Astrocyte (in vitro differentiated cells and primary cell): ENCODE data around the gene RBPMS2. TPM values are rescaled to one million over a fixed set of nuclear protein-coding genes. Genes with fewer than 3 reads are reported as not detected.
"Not testable (repeated sequence)": the region's sequence is repeated elsewhere in the genome, so short reads cannot be mapped to it uniquely, and the experiment has no call there.

Experiments used
- DNase-seq: peaks from one replicate; pipeline ENCODE4 v3.0.0-alpha.2; 2010; ENCODE audit warnings: low read depth
- FAIRE-seq: peaks from 2 replicates; lab custom pipeline; 2011; peaks lifted over from hg19 to GRCh38; lab: Jason Lieb, UNC
- H2AFZ ChIP-seq: 2 replicates; pipeline ENCODE4 v1.6.0; 2012; ENCODE audit warnings: low read depth, low read length, inconsistent platforms
- H3K27ac ChIP-seq: 2 replicates; pipeline ENCODE4 v1.5.1; 2011; ENCODE audit warnings: low read depth, low read length, inconsistent platforms
- H3K27me3 ChIP-seq: 2 replicates; pipeline ENCODE4 v1.6.0; 2011; ENCODE audit warnings: low read length, inconsistent platforms; ENCODE audit not compliant: insufficient read depth
- H3K36me3 ChIP-seq: 2 replicates; pipeline ENCODE4 v1.5.1; 2011; ENCODE audit warnings: low read length, inconsistent platforms; ENCODE audit not compliant: insufficient read depth
- H3K4me1 ChIP-seq: 2 replicates; pipeline ENCODE4 v1.5.1; 2011; ENCODE audit warnings: low read length, inconsistent platforms; ENCODE audit not compliant: insufficient read depth
- H3K4me2 ChIP-seq: 2 replicates; pipeline ENCODE4 v1.6.0; 2012; ENCODE audit warnings: low read length, inconsistent platforms
- H3K4me3 ChIP-seq: 2 replicates; pipeline ENCODE4 v1.5.1; 2011; ENCODE audit warnings: low read depth, mild to moderate bottlenecking, low read length, inconsistent platforms; ENCODE audit not compliant: insufficient read depth
- H3K79me2 ChIP-seq: 2 replicates; pipeline ENCODE4 v1.6.0; 2012; ENCODE audit warnings: mild to moderate bottlenecking, low read length, inconsistent platforms; ENCODE audit not compliant: insufficient read depth
- H3K9ac ChIP-seq: 2 replicates; pipeline ENCODE4 v1.6.0; 2012; ENCODE audit warnings: mild to moderate bottlenecking, low read length, inconsistent platforms
- H3K9me3 ChIP-seq: 2 replicates; pipeline ENCODE4 v1.5.1; 2012; ENCODE audit warnings: low read depth, mild to moderate bottlenecking, low read length, inconsistent platforms; ENCODE audit not compliant: insufficient read depth
- H4K20me1 ChIP-seq: 2 replicates; pipeline ENCODE4 v1.6.0; 2012; ENCODE audit warnings: low read length, inconsistent platforms; ENCODE audit not compliant: insufficient read depth
- H3K27ac Mint-ChIP-seq: one replicate; pipeline ENCODE4 v1.8.0; 2021; ENCODE audit warnings: mild to moderate bottlenecking, mixed read lengths; ENCODE audit not compliant: unreplicated experiment
- H3K27me3 Mint-ChIP-seq: one replicate; pipeline ENCODE4 v1.8.0; 2021; ENCODE audit warnings: low read depth, mixed read lengths; ENCODE audit not compliant: unreplicated experiment
- H3K36me3 Mint-ChIP-seq: one replicate; pipeline ENCODE4 v1.8.0; 2021; ENCODE audit warnings: low read depth, mixed read lengths; ENCODE audit not compliant: unreplicated experiment
- H3K4me1 Mint-ChIP-seq: one replicate; pipeline ENCODE4 v1.8.0; 2021; ENCODE audit warnings: low read depth, mixed read lengths; ENCODE audit not compliant: unreplicated experiment
- H3K4me3 Mint-ChIP-seq: one replicate; pipeline ENCODE4 v1.8.0; 2021; ENCODE audit warnings: mild to moderate bottlenecking, moderate library complexity, mixed read lengths; ENCODE audit not compliant: unreplicated experiment
- H3K9me3 Mint-ChIP-seq: one replicate; pipeline ENCODE4 v1.8.0; 2021; ENCODE audit warnings: mild to moderate bottlenecking, mixed read lengths; ENCODE audit not compliant: unreplicated experiment
- EZH2 ChIP-seq: IDR thresholded peaks from 2 replicates; pipeline ENCODE4 v1.6.1; 2012; ENCODE audit warnings: mild to moderate bottlenecking, low read length, inconsistent platforms; ENCODE audit not compliant: insufficient read depth
- total RNA-seq: library from RNA; stranded (reverse); gene quantifications from 2 replicates; pipeline ENCODE4 v1.2.1, GENCODE V29; 2021
- TF ChIP-seq, protein P1 (sequence below): IDR thresholded peaks from 2 replicates; pipeline ENCODE4 v1.5.1; 2011; ENCODE audit warnings: low read depth, mild to moderate bottlenecking, inconsistent platforms, low read length, moderate library complexity; ENCODE audit not compliant: insufficient read depth

Gene RBPMS2
- total RNA-seq, 1 donor from 2014 or later: 10.6 TPM

DNA sequence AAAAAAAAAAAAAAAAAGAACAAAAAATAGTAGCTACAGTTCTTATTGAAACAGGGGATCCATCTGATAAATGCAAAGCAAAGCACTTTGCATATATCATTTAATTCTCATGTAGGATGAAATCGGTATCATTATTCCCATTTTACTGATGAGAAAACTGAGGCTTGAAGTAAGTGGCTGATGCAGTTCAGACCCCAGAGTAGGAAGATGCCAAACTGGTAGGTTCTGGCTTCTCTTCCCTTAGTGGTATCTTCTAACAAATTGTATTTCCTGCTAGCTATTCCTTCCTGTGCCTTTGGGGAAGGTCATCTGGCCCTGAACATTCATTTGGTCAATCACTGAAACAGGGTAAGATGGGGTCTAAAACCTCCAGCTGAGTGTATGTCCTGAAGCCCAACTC, 28.1 kb upstream of the RBPMS2 start:
- Histone ChIP-seq H3K79me2 (no peaks in the 10 kb centered on the region), H3K36me3 (no peaks in the 10 kb centered on the region), H3K27ac (no peak overlapping the region), H2AFZ (no peak overlapping the region), H4K20me1 (no peaks in the 10 kb centered on the region), H3K27me3 (no peaks in the 10 kb centered on the region), H3K4me3 (no peak overlapping the region), H3K4me2 (no peak overlapping the region), H3K4me1 (no peaks in the 10 kb centered on the region), H3K9ac (no peak overlapping the region), H3K9me3 (no peaks in the 10 kb centered on the region)
- Mint-ChIP-seq H3K36me3 (no peaks in the 10 kb centered on the region), H3K4me1 (no peaks in the 10 kb centered on the region), H3K4me3 (no peak overlapping the region), H3K9me3 (no peaks in the 10 kb centered on the region), H3K27ac (no peak overlapping the region), H3K27me3 (peaks cover 21% of the 10 kb centered on the region)
- DNase-seq (no peak), FAIRE-seq (no peak)
- TF ChIP-seq, protein P1, sequence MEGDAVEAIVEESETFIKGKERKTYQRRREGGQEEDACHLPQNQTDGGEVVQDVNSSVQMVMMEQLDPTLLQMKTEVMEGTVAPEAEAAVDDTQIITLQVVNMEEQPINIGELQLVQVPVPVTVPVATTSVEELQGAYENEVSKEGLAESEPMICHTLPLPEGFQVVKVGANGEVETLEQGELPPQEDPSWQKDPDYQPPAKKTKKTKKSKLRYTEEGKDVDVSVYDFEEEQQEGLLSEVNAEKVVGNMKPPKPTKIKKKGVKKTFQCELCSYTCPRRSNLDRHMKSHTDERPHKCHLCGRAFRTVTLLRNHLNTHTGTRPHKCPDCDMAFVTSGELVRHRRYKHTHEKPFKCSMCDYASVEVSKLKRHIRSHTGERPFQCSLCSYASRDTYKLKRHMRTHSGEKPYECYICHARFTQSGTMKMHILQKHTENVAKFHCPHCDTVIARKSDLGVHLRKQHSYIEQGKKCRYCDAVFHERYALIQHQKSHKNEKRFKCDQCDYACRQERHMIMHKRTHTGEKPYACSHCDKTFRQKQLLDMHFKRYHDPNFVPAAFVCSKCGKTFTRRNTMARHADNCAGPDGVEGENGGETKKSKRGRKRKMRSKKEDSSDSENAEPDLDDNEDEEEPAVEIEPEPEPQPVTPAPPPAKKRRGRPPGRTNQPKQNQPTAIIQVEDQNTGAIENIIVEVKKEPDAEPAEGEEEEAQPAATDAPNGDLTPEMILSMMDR: no peak
- TF ChIP-seq EZH2: no peak

DNA sequence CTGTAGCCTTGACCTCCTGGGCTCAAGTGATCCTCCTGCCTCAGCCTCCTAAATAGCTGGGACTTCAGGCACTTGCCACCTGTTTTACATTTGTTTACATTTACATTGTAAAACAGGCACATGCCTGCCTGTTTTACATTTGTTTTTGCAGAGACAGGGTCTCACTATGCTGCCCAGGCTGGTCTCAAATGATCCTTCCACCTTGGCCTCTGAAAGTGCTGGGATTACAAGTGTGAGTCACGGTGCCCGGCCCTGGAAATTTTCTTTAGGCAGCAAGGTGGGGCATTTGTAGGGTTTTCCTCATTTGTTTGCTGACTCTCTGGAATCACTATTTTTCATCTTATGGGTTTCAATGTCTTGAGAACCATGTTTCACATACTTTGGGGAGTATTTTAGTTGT, 25.1 kb upstream of the RBPMS2 start:
- Histone ChIP-seq H3K4me2 (no peak overlapping the region), H3K4me1 (no peaks in the 10 kb centered on the region), H3K27me3 (no peaks in the 10 kb centered on the region), H3K36me3 (no peaks in the 10 kb centered on the region), H3K9me3 (no peaks in the 10 kb centered on the region), H3K79me2 (no peaks in the 10 kb centered on the region), H3K27ac (no peak overlapping the region), H3K4me3 (no peak overlapping the region), H3K9ac (no peak overlapping the region), H4K20me1 (no peaks in the 10 kb centered on the region), H2AFZ (no peak overlapping the region)
- H3K27me3 Mint-ChIP-seq: peaks cover 8% of the 10 kb centered on the region
- TF ChIP-seq, protein P1: no peak
- FAIRE-seq (no peak), DNase-seq (no peak)
- H3K4me3 Mint-ChIP-seq: no peak overlapping the region
- no peaks in the 10 kb centered on the region for H3K9me3 Mint-ChIP-seq
- H3K27ac Mint-ChIP-seq: no peak overlapping the region
- H3K4me1 Mint-ChIP-seq: no peaks in the 10 kb centered on the region
- H3K36me3 Mint-ChIP-seq: no peaks in the 10 kb centered on the region

DNA sequence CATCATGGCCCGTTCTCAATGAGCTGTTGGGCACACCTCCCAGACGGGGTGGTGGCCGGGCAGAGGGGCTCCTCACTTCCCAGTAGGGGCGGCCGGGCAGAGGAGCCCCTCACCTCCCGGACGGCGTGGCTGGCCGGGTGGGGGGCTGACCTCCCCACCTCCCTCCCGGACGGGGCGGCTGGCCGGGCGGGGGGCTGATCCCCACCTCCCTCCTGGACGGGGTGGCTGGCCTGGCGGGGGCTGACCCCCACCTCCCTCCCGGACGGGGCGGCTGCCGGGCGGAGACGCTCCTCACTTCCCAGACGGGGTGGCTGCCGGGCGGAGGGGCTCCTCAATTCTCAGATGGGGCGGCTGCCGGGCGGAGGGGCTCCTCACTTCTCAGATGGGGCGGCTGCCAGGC, 23.5 kb upstream of the RBPMS2 start:
- DNase-seq, H3K4me2 ChIP-seq, H3K27me3 Mint-ChIP-seq, H3K9ac ChIP-seq, H3K36me3 ChIP-seq, H3K27ac ChIP-seq, H2AFZ ChIP-seq, H3K4me3 Mint-ChIP-seq, H3K4me1 ChIP-seq, H3K4me1 Mint-ChIP-seq, H3K79me2 ChIP-seq, H3K36me3 Mint-ChIP-seq, H3K9me3 Mint-ChIP-seq, FAIRE-seq, H3K4me3 ChIP-seq, H4K20me1 ChIP-seq, H3K9me3 ChIP-seq, H3K27me3 ChIP-seq, H3K27ac Mint-ChIP-seq: not testable (repeated sequence)

DNA sequence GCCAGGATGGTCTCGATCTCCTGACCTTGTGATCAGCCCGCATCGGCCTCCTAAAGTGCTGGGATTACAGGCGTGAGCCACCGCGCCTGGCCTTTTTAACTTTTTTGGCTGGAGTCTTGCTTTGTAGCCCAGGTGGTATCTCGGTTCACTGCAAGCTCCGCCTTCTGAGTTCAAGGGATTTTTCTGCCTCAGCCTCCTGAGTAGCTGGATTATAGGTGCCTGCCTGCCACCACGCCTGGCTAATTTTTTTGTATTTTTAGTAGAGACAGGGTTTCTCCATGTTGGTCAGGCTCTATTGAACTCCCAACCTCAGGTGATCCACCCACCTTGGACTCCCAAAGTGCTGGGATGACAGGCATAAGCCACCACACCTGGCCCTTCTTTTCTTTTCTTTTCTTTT, 20.5 kb upstream of the RBPMS2 start:
- H3K27ac Mint-ChIP-seq, H4K20me1 ChIP-seq, H3K9ac ChIP-seq, H3K4me1 Mint-ChIP-seq, FAIRE-seq, DNase-seq, H3K9me3 Mint-ChIP-seq, H3K9me3 ChIP-seq, H3K27me3 ChIP-seq, H3K27ac ChIP-seq, H3K4me2 ChIP-seq, H3K4me3 ChIP-seq, H3K79me2 ChIP-seq, H3K36me3 Mint-ChIP-seq, H2AFZ ChIP-seq, H3K36me3 ChIP-seq, H3K4me3 Mint-ChIP-seq, H3K27me3 Mint-ChIP-seq, H3K4me1 ChIP-seq: not testable (repeated sequence)

DNA sequence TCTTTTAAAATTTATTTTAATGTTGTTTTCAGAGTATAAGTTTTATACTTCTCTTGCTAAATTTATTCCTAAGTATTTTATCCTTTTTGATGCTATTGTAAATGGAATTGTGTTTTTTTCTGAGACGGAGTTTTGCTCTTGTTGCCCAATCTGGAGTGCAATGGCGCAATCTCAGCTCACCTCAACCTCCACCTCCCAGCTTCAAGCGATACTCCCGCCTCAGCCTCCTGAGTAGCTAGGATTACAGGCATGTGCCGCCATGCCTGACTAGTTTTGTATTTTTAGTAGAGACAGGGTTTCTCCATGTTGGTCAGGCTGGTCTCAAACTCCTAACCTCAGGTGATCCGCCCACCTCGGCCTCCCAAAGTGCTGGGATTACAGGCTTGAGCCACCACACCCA, 19.9 kb upstream of the RBPMS2 start:
- not testable (repeated sequence) for H3K27ac ChIP-seq, H3K9me3 Mint-ChIP-seq, H3K4me1 Mint-ChIP-seq, H3K9ac ChIP-seq, DNase-seq, H3K4me2 ChIP-seq, H3K27me3 ChIP-seq, H4K20me1 ChIP-seq, FAIRE-seq, H3K27me3 Mint-ChIP-seq, H3K79me2 ChIP-seq, H3K9me3 ChIP-seq, H3K4me1 ChIP-seq, H3K4me3 ChIP-seq, H3K36me3 ChIP-seq, H2AFZ ChIP-seq, H3K36me3 Mint-ChIP-seq, H3K4me3 Mint-ChIP-seq, H3K27ac Mint-ChIP-seq
